Parathyroid adenoma (tissue), 2 donors: ENCODE measurements around the gene OSBPL8.
"Not testable (repeated sequence)": the region's sequence is repeated elsewhere in the genome, so short reads cannot be mapped to it uniquely, and the experiment has no call there.

Source experiments
- H2AFZ ChIP-seq: fragments of 300-600 bp; sonication (generic); one replicate; pipeline ENCODE4 v1.7.0; 2017; ENCODE audit warnings: antibody characterized with exemption, mild to moderate bottlenecking
- H3K27ac ChIP-seq: fragments of 300-600 bp; sonication (generic); one replicate; pipeline ENCODE4 v1.7.0; 2017
- H3K27me3 ChIP-seq: fragments of 300-600 bp; sonication (generic); one replicate; pipeline ENCODE4 v1.7.0; 2017; ENCODE audit warnings: low read length; ENCODE audit not compliant: control insufficient read depth, insufficient read depth
- H3K36me3 ChIP-seq: fragments of 300-600 bp; sonication (generic); one replicate; pipeline ENCODE4 v1.7.0; 2017; ENCODE audit warnings: low read length; ENCODE audit not compliant: control insufficient read depth, insufficient read depth
- H3K4me1 ChIP-seq: fragments of 300-600 bp; sonication (generic); one replicate; pipeline ENCODE4 v1.7.0; 2017; ENCODE audit warnings: control low read depth
- H3K4me2 ChIP-seq: fragments of 300-600 bp; sonication (generic); one replicate; pipeline ENCODE4 v1.7.0; 2017; ENCODE audit warnings: low read length
- H3K4me3 ChIP-seq: fragments of 300-600 bp; sonication (generic); one replicate; pipeline ENCODE4 v1.7.0; 2017; ENCODE audit warnings: low read depth, low read length
- H3K79me2 ChIP-seq: fragments of 300-600 bp; sonication (generic); one replicate; pipeline ENCODE4 v1.7.0; 2017; ENCODE audit warnings: control low read depth
- H3K9ac ChIP-seq: fragments of 300-600 bp; sonication (generic); one replicate; pipeline ENCODE4 v1.7.0; 2017; ENCODE audit warnings: mild to moderate bottlenecking
- H3K9me3 ChIP-seq: fragments of 300-600 bp; sonication (generic); one replicate; pipeline ENCODE4 v1.7.0; 2017; ENCODE audit warnings: low read length; ENCODE audit not compliant: control insufficient read depth
- TF ChIP-seq, protein P1 (sequence below): fragments of 300-600 bp; sonication (generic); IDR thresholded peaks from one replicate; pipeline ENCODE4 v1.7.0; 2017; ENCODE audit warnings: antibody characterized with exemption, mild to moderate bottlenecking
- donor health status: primary hyperparathyroidism.

The OSBPL8 gene

DNA sequence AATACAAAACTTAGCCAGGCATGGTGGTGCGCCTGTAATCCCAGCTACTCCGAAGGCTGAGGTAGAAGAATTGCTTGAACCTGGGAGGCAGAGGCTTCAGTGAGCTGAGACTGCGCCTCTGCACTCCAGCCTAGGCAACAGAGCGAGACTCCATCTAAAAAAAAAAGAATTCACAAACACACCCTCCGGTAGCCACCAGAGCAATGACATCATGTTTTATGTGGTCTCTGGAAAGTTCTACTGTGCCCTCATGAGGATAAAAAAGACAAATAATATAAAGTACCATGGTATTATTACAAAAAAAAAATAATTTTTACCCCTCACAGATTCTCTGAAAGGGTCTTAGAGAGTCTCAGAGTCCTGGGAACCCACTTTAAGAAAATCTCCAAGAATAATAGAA, 81.5 kb downstream of the OSBPL8 start:
- Histone ChIP-seq H3K36me3 (no peaks in the 10 kb centered on the region), H3K27ac (no peak overlapping the region), H2AFZ (no peak overlapping the region), H3K4me2 (no peak overlapping the region), H3K9me3 (no peaks in the 10 kb centered on the region), H3K27me3 (no peaks in the 10 kb centered on the region), H3K4me3 (no peak overlapping the region), H3K4me1 (no peaks in the 10 kb centered on the region), H3K9ac (no peak overlapping the region), H3K79me2 (no peaks in the 10 kb centered on the region)
- TF ChIP-seq, protein P1, sequence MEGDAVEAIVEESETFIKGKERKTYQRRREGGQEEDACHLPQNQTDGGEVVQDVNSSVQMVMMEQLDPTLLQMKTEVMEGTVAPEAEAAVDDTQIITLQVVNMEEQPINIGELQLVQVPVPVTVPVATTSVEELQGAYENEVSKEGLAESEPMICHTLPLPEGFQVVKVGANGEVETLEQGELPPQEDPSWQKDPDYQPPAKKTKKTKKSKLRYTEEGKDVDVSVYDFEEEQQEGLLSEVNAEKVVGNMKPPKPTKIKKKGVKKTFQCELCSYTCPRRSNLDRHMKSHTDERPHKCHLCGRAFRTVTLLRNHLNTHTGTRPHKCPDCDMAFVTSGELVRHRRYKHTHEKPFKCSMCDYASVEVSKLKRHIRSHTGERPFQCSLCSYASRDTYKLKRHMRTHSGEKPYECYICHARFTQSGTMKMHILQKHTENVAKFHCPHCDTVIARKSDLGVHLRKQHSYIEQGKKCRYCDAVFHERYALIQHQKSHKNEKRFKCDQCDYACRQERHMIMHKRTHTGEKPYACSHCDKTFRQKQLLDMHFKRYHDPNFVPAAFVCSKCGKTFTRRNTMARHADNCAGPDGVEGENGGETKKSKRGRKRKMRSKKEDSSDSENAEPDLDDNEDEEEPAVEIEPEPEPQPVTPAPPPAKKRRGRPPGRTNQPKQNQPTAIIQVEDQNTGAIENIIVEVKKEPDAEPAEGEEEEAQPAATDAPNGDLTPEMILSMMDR, result no peak

DNA sequence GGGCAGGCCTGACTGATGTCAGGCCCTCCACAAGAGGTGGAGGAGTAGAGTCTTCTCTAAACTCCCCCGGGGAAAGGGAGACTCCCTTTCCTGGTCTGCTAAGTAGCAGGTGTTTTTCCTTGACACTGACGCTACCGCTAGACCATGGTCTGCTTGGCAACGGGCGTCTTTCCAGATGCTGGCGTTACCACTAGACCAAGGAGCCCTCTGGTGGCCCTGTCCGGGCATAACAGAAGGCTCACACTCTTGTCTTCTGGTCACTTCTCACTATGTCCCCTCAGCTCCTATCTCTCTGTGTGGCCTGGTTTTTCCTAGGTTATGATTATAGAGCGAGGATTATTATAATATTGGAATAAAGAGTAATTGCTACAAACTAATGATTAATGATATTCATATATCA, 86.7 kb downstream of the OSBPL8 start:
- H3K79me2 ChIP-seq, H3K4me1 ChIP-seq, H3K36me3 ChIP-seq, H3K27me3 ChIP-seq, H3K9ac ChIP-seq, H2AFZ ChIP-seq, H3K4me2 ChIP-seq, H3K4me3 ChIP-seq, H3K9me3 ChIP-seq, H3K27ac ChIP-seq: not testable (repeated sequence)

DNA sequence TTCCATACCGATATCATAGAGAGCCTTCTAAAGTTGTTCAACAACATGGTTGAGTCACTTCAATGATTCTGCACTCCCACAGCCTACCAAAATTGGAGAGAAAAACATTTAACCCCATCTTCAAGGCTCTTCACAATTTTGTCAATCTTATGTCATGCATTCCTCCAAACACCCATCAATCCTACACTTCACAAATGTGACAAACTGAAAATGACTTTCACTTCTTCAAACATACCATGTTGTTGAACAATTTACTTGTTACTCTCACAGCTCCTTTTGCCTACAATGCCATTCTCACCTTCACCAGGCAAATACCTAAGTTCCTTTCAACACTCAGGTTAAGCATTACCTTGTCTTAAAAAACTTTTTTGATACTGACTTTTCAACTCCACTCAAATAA, 88.0 kb downstream of the OSBPL8 start:
- Histone ChIP-seq H3K4me3 (no peak overlapping the region), H3K36me3 (no peaks in the 10 kb centered on the region), H3K79me2 (no peaks in the 10 kb centered on the region), H3K9ac (no peak overlapping the region), H3K9me3 (no peaks in the 10 kb centered on the region), H3K4me1 (peaks cover 5% of the 10 kb centered on the region), H3K27me3 (no peaks in the 10 kb centered on the region), H2AFZ (no peak overlapping the region), H3K4me2 (no peak overlapping the region), H3K27ac (no peak overlapping the region)
- TF ChIP-seq, protein P1, result no peak

DNA sequence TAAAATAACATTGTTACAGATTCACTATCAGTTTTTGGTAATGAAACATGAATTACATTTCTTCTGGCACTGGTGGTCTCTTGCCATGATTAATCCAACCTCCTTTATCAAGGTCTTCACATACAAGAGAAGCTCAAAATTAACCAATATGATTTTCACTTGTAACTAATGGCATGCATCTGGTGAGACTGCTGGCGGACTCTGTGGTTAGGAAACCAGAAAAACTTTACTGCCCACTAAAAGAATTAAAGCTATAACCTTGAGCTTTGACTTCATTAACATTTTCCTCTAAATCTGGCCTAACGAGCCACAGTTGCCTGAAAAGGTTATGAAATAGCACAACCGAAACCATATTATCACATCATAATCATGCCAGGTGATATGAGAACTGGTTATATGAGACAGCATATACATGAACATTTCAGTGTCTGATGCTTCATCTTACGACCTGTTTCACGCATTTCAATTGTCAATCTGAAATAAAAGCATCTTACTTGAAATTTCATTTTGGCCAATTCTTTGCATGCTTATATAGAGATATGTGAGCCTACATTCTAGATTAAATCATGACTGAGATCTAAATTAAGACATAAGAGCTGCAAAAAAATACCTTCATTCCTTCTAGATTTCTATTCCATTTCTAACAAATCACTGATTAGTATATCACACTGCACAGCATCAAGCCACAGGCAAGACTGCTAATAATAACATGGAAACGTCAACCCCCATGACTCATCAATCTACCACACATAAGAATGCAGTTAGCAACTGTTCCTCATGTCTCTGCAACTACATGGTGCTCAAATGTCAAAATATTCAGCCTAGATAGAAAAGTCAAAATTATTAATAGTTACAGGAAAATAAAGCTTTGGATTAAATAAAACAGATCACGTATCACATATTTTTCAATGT, 89.3 kb downstream of the OSBPL8 start:
- Histone ChIP-seq H2AFZ (no peak overlapping the region), H3K27ac (no peak overlapping the region)

DNA sequence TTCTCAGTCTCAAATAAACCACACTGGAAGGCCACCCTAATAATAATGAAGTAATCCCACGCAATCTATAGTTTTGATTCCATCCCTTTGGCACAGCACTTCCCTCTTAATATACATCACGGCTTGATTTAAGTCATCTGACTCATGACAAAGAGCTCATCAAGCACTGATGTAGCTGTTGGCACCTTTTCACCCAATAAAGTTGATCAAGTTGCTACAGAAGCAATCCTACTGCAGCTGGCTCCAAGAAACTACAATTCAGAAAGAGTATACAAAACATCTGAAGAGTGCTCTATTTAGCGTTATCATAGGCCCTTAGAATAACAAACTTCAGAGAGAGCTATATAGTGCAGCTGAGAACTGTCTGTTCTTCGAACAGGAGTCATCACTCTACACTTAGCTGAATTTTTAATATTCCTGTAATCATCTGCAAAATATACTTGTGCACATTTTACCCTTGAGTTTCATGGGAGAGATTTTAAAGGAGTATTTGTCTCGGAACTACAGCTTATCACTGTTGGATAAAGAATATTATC, 94.9 kb downstream of the OSBPL8 start:
- no peak overlapping the region for H2AFZ ChIP-seq
- H3K9me3 ChIP-seq, result no peaks in the 10 kb centered on the region
- H3K9ac ChIP-seq, result no peak overlapping the region
- TF ChIP-seq, protein P1, result no peak
- no peaks in the 10 kb centered on the region for H3K36me3 ChIP-seq
- no peak overlapping the region for H3K4me2 ChIP-seq
- H3K4me3 ChIP-seq, result no peak overlapping the region
- H3K27ac ChIP-seq, result no peak overlapping the region
- H3K27me3 ChIP-seq, result no peaks in the 10 kb centered on the region
- H3K79me2 ChIP-seq, result no peaks in the 10 kb centered on the region
- H3K4me1 ChIP-seq, result no peaks in the 10 kb centered on the region

More for the DNA sequence above, 89.3 kb downstream of the OSBPL8 start:
- Histone ChIP-seq H3K9ac (no peak overlapping the region), H3K4me1 (peaks cover 5% of the 10 kb centered on the region), H3K27me3 (no peaks in the 10 kb centered on the region), H3K9me3 (no peaks in the 10 kb centered on the region), H3K4me3 (no peak overlapping the region), H3K36me3 (no peaks in the 10 kb centered on the region), H3K4me2 (no peak overlapping the region), H3K79me2 (no peaks in the 10 kb centered on the region)
- TF ChIP-seq, protein P1, result no peak
